HG03066 (cell line): Measurements from ENCODE around the gene SSBP3.

Source experiments
- ATAC-seq: cut with Tn5 transposase; IDR thresholded peaks from one replicate; pipeline ENCODE4 v1.9.1; 2021; ENCODE audit warnings: low read depth; ENCODE audit not compliant: unreplicated experiment

SSBP3 gene

GRCh38 chr1:54375298-54375697 lies 30.9 kb downstream of the SSBP3 start:
- no peak for ATAC-seq

- ATAC-seq = no peak
These were observed 31.4 kb downstream of the SSBP3 start for GRCh38 chr1:54374766-54375165.

GRCh38 chr1:54372978-54373377 lies 33.2 kb downstream of the SSBP3 start:
- ATAC-seq = no peak

GRCh38 chr1:54371942-54372275 lies 34.3 kb downstream of the SSBP3 start:
- no peak for ATAC-seq

- ATAC-seq = no peak
These were observed 34.9 kb downstream of the SSBP3 start for GRCh38 chr1:54371038-54371941.

GRCh38 chr1:54370287-54370989 lies 35.8 kb downstream of the SSBP3 start:
- no peak for ATAC-seq

- no peak for ATAC-seq
These were observed 38.6 kb downstream of the SSBP3 start for GRCh38 chr1:54367613-54368012.

GRCh38 chr1:54365847-54366246 lies 40.3 kb downstream of the SSBP3 start:
- ATAC-seq = no peak

GRCh38 chr1:54365398-54365797 lies 40.8 kb downstream of the SSBP3 start:
- no peak for ATAC-seq

- no peak for ATAC-seq
These were observed 41.2 kb downstream of the SSBP3 start for GRCh38 chr1:54364995-54365394.

- no peak for ATAC-seq
These were observed 41.6 kb downstream of the SSBP3 start for GRCh38 chr1:54364582-54364981.

- ATAC-seq = no peak
These were observed 42.3 kb downstream of the SSBP3 start for GRCh38 chr1:54363925-54364324.

- no peak for ATAC-seq
These were observed 43.3 kb downstream of the SSBP3 start for GRCh38 chr1:54362881-54363340.

GRCh38 chr1:54361342-54361741 lies 44.9 kb downstream of the SSBP3 start:
- ATAC-seq = no peak

- ATAC-seq = no peak
These were observed 45.8 kb downstream of the SSBP3 start for GRCh38 chr1:54360165-54361005.

GRCh38 chr1:54359393-54360162 lies 46.6 kb downstream of the SSBP3 start:
- ATAC-seq = no peak

- ATAC-seq = no peak
These were observed 47.6 kb downstream of the SSBP3 start for GRCh38 chr1:54358503-54359168.

- ATAC-seq = no peak
These were observed 48.2 kb downstream of the SSBP3 start for GRCh38 chr1:54357967-54358366.

- no peak for ATAC-seq
These were observed 49.5 kb downstream of the SSBP3 start for GRCh38 chr1:54356680-54357147.
